GM12878 (cell line): Measurements from ENCODE around the gene SCAMP1.

Experiments
- BACH1 ChIP-seq: fragments of 450-650 bp; IDR thresholded peaks from 2 replicates; pipeline ENCODE4 v1.6.1; 2017; ENCODE audit warnings: mild to moderate bottlenecking, borderline replicate concordance
- EP300 ChIP-seq, 2 experiments: fragments of 150-350 bp in 1 of 2; IDR thresholded peaks; 2 replicates each; pipeline ENCODE4 v1.6.1; 2011 to 2012; ENCODE audit warnings: low read depth in 2 of 2, low read length in 2 of 2, borderline replicate concordance in 1 of 2, improper control_type of control experiment in 1 of 2, inconsistent platforms in 1 of 2; ENCODE audit not compliant: control insufficient read depth in 1 of 2
- NFIC ChIP-seq: IDR thresholded peaks from 2 replicates; pipeline ENCODE4 v1.6.1; 2012; ENCODE audit warnings: low read depth, mild to moderate bottlenecking, inconsistent platforms, low read length, moderate library complexity
- NRF1 ChIP-seq: conservative IDR thresholded peaks from 2 replicates; pipeline ENCODE4 v1.6.1; 2011; ENCODE audit warnings: mild to moderate bottlenecking, low read depth, low read length, improper control_type of control experiment
- POLR2A ChIP-seq: IDR thresholded peaks from 2 replicates; pipeline ENCODE4 v1.6.1; 2011; ENCODE audit warnings: low read depth, mild to moderate bottlenecking, low read length
- POLR2AphosphoS5 ChIP-seq: IDR thresholded peaks from 2 replicates; pipeline ENCODE4 v1.6.1; 2011; ENCODE audit warnings: mild to moderate bottlenecking, low read length, inconsistent platforms
- SRF ChIP-seq, 2 experiments: IDR thresholded peaks; 2 replicates each; pipeline ENCODE4 v1.6.1; 2011; ENCODE audit warnings: low read depth in 2 of 2, low read length in 2 of 2, mild to moderate bottlenecking in 1 of 2, moderate library complexity in 1 of 2
- TAF1 ChIP-seq: IDR thresholded peaks from 2 replicates; pipeline ENCODE4 v1.6.1; 2011; ENCODE audit warnings: mild to moderate bottlenecking, low read depth, low read length, borderline replicate concordance
- TF ChIP-seq, protein P1 (sequence below), 3 experiments: IDR thresholded peaks in 2 of 3; conservative IDR thresholded peaks in 1 of 3; 2 replicates each; pipeline ENCODE4 v1.5.1; 2011; ENCODE audit warnings: low read depth in 3 of 3, low read length in 3 of 3, mild to moderate bottlenecking in 3 of 3, control low read depth in 2 of 3, moderate library complexity in 2 of 3, inconsistent platforms in 1 of 3, mixed read lengths in 1 of 3; ENCODE audit not compliant: control insufficient read depth in 2 of 3, insufficient read depth in 1 of 3; ENCODE audit errors: extremely low read depth in 1 of 3
- TF ChIP-seq, protein P2 (sequence below): IDR thresholded peaks from 2 replicates; pipeline ENCODE4 v1.6.1; 2011; ENCODE audit warnings: borderline replicate concordance, low read depth, mild to moderate bottlenecking, moderate library complexity, mixed read lengths, low read length; ENCODE audit not compliant: insufficient read depth; ENCODE audit errors: extremely low read length
- TF ChIP-seq, protein P3 (sequence below): IDR thresholded peaks from 2 replicates; pipeline ENCODE4 v1.6.1; 2012; ENCODE audit warnings: low read depth, low read length, improper control_type of control experiment

DNA sequence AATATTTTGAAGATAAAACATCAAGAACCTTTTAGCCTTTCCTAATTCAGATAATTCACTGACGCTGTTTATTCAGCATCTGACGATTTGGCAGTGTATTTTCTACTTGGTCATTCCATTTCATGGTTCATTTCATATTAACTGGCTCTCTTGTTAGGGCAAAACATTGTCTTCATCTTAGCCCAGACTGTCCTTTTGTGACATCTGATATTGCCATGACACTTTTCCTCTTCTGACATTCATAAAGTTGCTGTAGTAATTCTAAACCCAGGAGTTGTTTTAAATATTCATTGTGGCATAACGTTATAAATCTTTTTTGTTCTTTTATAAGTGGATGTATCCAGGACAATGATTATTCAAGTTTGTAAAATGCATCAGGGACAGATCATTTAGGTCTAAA, 1.8 kb downstream of the SCAMP1 start:
- TF ChIP-seq POLR2A (no peak), EP300 (IDR thresholded peaks at IDR 0.05; ENCODE audit: borderline replicate concordance in 1 of 2, control insufficient read depth in 1 of 2, low read depth in 2 of 2, low read length in 2 of 2) (no peak), NRF1 (no peak), NFIC (no peak), BACH1 (no peak), POLR2AphosphoS5 (no peak), SRF (IDR thresholded peaks at IDR 0.05; ENCODE audit: low read depth in 2 of 2, low read length in 2 of 2) (no peak), TAF1 (no peak)
- TF ChIP-seq, protein P1, sequence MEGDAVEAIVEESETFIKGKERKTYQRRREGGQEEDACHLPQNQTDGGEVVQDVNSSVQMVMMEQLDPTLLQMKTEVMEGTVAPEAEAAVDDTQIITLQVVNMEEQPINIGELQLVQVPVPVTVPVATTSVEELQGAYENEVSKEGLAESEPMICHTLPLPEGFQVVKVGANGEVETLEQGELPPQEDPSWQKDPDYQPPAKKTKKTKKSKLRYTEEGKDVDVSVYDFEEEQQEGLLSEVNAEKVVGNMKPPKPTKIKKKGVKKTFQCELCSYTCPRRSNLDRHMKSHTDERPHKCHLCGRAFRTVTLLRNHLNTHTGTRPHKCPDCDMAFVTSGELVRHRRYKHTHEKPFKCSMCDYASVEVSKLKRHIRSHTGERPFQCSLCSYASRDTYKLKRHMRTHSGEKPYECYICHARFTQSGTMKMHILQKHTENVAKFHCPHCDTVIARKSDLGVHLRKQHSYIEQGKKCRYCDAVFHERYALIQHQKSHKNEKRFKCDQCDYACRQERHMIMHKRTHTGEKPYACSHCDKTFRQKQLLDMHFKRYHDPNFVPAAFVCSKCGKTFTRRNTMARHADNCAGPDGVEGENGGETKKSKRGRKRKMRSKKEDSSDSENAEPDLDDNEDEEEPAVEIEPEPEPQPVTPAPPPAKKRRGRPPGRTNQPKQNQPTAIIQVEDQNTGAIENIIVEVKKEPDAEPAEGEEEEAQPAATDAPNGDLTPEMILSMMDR (IDR thresholded peaks at IDR 0.05 in 2 of 3, conservative IDR thresholded peaks at IDR 0.05 in 1 of 3; ENCODE audit: control insufficient read depth in 2 of 3, extremely low read depth in 1 of 3, insufficient read depth in 1 of 3, low read depth in 3 of 3, low read length in 3 of 3), result no peak
- TF ChIP-seq, protein P2, sequence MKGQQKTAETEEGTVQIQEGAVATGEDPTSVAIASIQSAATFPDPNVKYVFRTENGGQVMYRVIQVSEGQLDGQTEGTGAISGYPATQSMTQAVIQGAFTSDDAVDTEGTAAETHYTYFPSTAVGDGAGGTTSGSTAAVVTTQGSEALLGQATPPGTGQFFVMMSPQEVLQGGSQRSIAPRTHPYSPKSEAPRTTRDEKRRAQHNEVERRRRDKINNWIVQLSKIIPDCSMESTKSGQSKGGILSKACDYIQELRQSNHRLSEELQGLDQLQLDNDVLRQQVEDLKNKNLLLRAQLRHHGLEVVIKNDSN, result no peak
- TF ChIP-seq, protein P3, sequence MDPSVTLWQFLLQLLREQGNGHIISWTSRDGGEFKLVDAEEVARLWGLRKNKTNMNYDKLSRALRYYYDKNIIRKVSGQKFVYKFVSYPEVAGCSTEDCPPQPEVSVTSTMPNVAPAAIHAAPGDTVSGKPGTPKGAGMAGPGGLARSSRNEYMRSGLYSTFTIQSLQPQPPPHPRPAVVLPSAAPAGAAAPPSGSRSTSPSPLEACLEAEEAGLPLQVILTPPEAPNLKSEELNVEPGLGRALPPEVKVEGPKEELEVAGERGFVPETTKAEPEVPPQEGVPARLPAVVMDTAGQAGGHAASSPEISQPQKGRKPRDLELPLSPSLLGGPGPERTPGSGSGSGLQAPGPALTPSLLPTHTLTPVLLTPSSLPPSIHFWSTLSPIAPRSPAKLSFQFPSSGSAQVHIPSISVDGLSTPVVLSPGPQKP, result no peak
